Activated T-helper 2 cell treated with anti-CD3 and anti-CD28 coated beads, Interferon-gamma antibody, Interleukin-2, Interleukin-4, amounts not matched to agents 10 μg/mL and 5 μg/mL and 100 μg/mL, durations not matched to agents 14 hours and 24 hours and 36 hours (primary cell): ENCODE results near the gene IGSF11. TPM values are rescaled to one million over a fixed set of nuclear protein-coding genes. Genes with fewer than 3 reads are reported as not detected.

Experiments
- DNase-seq: peaks from one replicate; pipeline ENCODE4 v3.0.0; 2021; ENCODE audit warnings: low spot score
- H3K27ac Mint-ChIP-seq: one replicate; pipeline ENCODE4 v1.8.0; 2021; ENCODE audit warnings: mixed read lengths
- H3K27me3 Mint-ChIP-seq: one replicate; pipeline ENCODE4 v1.8.0; 2021; ENCODE audit warnings: low read depth, mixed read lengths
- H3K36me3 Mint-ChIP-seq: one replicate; pipeline ENCODE4 v1.8.0; 2021; ENCODE audit warnings: low read depth, mixed read lengths
- H3K4me1 Mint-ChIP-seq: one replicate; pipeline ENCODE4 v1.8.0; 2021; ENCODE audit warnings: low read depth, mixed read lengths
- H3K4me3 Mint-ChIP-seq: one replicate; pipeline ENCODE4 v1.8.0; 2021; ENCODE audit warnings: low read depth, mild to moderate bottlenecking, moderate library complexity, mixed read lengths
- H3K9me3 Mint-ChIP-seq: one replicate; pipeline ENCODE4 v1.8.0; 2021; ENCODE audit warnings: mixed read lengths
- intact Hi-C: fragments of 100-400 bp; cut with micrococcal nuclease; formaldehyde crosslinking; loops from one replicate; pipeline ENCODE4 v1.15.1; 2023
- total RNA-seq: library from RNA; stranded (reverse); gene quantifications from 2 replicates; pipeline ENCODE4 v1.2.3, GENCODE V29; 2022

Gene IGSF11
- total RNA-seq, 1 donor from 2014 or later: not detected

DNA sequence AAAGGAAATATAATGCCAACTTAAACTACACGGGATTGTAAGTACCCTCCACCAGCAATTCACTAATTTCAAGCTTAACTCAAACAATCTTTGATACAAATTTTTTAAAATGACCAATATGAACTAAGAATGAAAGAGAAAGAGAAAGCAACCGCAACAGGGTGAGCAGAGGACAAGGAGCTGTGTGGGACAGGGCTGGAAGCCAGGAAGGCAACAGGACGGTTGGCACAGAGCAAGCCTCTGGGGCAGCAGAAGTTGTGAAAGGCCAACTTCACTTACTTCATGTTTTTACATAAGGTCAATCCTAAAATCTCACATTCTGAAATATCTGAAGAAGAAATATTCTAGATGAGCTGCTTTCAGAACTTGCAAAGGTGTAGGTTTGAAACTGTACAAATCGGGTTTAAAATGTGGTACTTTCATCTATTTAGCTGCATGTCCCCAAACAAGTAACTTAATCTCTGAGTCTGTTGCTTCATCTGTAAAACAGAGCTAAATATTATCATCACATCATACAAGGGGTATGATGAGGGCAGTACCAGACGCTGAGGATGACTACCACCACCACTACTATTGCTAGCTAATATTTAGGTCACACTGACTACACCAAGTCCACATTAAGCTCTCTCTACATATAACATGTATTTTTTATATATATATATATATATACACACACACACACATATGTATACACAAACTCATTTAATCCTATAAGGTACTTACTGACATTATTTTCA, 101.7 kb downstream of the IGSF11 start:
- intact Hi-C loops: no loop called here

GRCh38 chr3:118931996-118932395, 102.7 kb downstream of the IGSF11 start:
- H3K4me3 Mint-ChIP-seq: no peak overlapping the region
- peaks cover 2% of the 10 kb centered on the region for H3K27me3 Mint-ChIP-seq
- intact Hi-C loops: no loop called here
- no peak for DNase-seq
- no peak overlapping the region for H3K27ac Mint-ChIP-seq
- no peaks in the 10 kb centered on the region for H3K9me3 Mint-ChIP-seq
- no peaks in the 10 kb centered on the region for H3K36me3 Mint-ChIP-seq
- H3K4me1 Mint-ChIP-seq: no peaks in the 10 kb centered on the region

More for the DNA sequence above, 101.7 kb downstream of the IGSF11 start:
- peaks cover 2% of the 10 kb centered on the region for H3K27me3 Mint-ChIP-seq
- H3K4me1 Mint-ChIP-seq: no peaks in the 10 kb centered on the region
- H3K4me3 Mint-ChIP-seq: no peak overlapping the region
- no peaks in the 10 kb centered on the region for H3K36me3 Mint-ChIP-seq
- no peak for DNase-seq
- H3K9me3 Mint-ChIP-seq: no peaks in the 10 kb centered on the region
- H3K27ac Mint-ChIP-seq: no peak overlapping the region

GRCh38 chr3:118927449-118927848, 107.2 kb downstream of the IGSF11 start:
- no peak for DNase-seq
- Mint-ChIP-seq H3K9me3 (no peaks in the 10 kb centered on the region), H3K27me3 (peaks cover 4% of the 10 kb centered on the region), H3K27ac (no peak overlapping the region), H3K36me3 (no peaks in the 10 kb centered on the region), H3K4me1 (no peaks in the 10 kb centered on the region), H3K4me3 (no peak overlapping the region)
- intact Hi-C loops: no loop called here

DNA sequence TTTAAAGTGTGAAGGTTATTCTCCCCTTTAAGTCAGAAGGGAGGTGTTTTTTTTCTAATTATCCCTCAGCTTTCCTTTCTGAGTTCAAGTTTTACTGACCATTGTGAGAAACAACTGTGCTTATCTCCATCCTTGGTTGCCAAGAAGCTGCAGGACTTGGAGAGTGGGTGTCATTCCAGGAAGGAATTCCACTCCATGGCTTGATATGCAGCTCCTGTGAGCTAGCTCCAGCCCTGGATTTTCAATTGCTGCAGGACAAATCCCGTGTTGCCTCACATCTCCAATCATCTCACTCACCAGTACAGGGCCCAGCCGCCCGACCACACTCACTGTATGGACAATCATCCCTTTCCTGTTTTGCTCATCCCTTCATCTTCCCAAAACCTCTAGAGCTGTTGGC, 122.5 kb downstream of the IGSF11 start:
- Mint-ChIP-seq H3K4me1 (peaks cover 2% of the 10 kb centered on the region), H3K9me3 (no peaks in the 10 kb centered on the region), H3K27me3 (peaks cover 13% of the 10 kb centered on the region), H3K27ac (no peak overlapping the region), H3K4me3 (no peak overlapping the region), H3K36me3 (no peaks in the 10 kb centered on the region)
- intact Hi-C loops: no loop called here
- no peak for DNase-seq

DNA sequence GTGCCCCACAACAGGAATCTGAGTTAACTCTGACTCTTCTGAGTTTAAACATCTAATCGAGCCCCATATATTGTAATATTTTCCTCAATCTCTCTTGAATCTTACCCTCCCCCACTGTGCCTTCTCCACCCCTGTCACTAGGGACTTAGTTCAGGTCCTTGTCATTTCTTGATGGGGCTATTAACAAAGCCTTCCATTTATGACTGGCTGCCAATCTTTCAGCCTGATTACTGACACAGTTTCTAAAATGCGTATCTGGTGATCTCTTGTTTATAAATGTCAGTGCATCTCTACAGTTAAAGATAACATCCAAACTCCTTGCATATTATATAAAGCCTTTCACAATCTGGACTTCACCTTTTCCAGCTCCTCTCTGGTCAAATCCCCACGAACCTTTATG, 124.3 kb downstream of the IGSF11 start:
- no peak overlapping the region for H3K4me3 Mint-ChIP-seq
- no peaks in the 10 kb centered on the region for H3K9me3 Mint-ChIP-seq
- H3K27me3 Mint-ChIP-seq: peaks cover 18% of the 10 kb centered on the region
- H3K36me3 Mint-ChIP-seq: no peaks in the 10 kb centered on the region
- no peak overlapping the region for H3K27ac Mint-ChIP-seq
- peaks cover 2% of the 10 kb centered on the region for H3K4me1 Mint-ChIP-seq
- no peak for DNase-seq
- intact Hi-C loops: no loop called here

GRCh38 chr3:118909763-118910162, 124.9 kb downstream of the IGSF11 start:
- H3K4me3 Mint-ChIP-seq: no peak overlapping the region
- no peak for DNase-seq
- H3K36me3 Mint-ChIP-seq: no peaks in the 10 kb centered on the region
- H3K27ac Mint-ChIP-seq: no peak overlapping the region
- peaks cover 18% of the 10 kb centered on the region for H3K27me3 Mint-ChIP-seq
- intact Hi-C loops: no loop called here
- H3K9me3 Mint-ChIP-seq: no peaks in the 10 kb centered on the region
- peaks cover 2% of the 10 kb centered on the region for H3K4me1 Mint-ChIP-seq

GRCh38 chr3:118907909-118908308, 126.7 kb downstream of the IGSF11 start:
- intact Hi-C loops: no loop called here
- no peak for DNase-seq
- Mint-ChIP-seq H3K4me1 (peaks cover 2% of the 10 kb centered on the region), H3K9me3 (no peaks in the 10 kb centered on the region), H3K27ac (no peak overlapping the region), H3K27me3 (peaks cover 21% of the 10 kb centered on the region), H3K4me3 (no peak overlapping the region), H3K36me3 (no peaks in the 10 kb centered on the region)

DNA sequence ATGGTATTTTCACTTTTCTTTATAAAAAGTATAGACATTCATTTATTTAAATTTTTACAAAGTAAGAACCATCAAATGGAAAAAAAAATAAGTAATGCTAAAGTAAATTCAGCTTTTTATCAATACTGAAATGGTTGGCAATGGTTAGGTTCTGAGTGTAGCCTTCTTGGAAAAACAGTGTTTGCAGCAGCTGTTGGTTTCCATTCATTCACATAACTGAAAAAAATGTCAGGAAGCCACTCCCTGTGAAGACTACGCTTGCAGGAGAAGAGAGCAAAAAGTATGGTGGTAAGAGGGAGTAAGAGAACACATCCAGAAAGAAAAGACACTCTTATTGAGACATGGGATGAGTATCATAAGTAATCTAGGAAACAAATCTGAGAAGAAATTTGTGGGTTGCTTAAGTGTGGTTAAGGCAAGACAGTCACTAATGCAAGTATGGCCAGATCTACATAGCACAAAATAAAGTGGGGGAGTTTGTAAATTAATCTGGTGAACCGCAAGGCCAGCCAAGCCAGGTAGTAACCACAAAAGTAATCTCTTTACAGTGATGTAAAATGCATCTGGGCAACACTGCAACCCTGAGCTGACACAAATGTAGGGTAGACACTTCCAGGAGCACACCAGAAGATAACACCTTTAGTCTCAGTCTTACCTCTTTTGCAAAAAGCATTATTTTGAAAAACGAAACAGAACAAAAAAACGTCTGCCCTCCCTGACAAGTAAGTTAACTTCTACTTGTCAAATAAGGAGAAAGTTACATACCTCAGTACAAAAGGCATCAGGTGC, 133.7 kb downstream of the IGSF11 start:
- H3K27me3 Mint-ChIP-seq: peaks cover 20% of the 10 kb centered on the region
- intact Hi-C loops: no loop called here
- no peaks in the 10 kb centered on the region for H3K36me3 Mint-ChIP-seq
- H3K9me3 Mint-ChIP-seq: no peaks in the 10 kb centered on the region
- H3K4me1 Mint-ChIP-seq: no peaks in the 10 kb centered on the region
- no peak for DNase-seq
- no peak overlapping the region for H3K27ac Mint-ChIP-seq
- no peak overlapping the region for H3K4me3 Mint-ChIP-seq

- peaks cover 7% of the 10 kb centered on the region for H3K27me3 Mint-ChIP-seq
- no peaks in the 10 kb centered on the region for H3K36me3 Mint-ChIP-seq
- H3K27ac Mint-ChIP-seq: no peak overlapping the region
- DNase-seq: no peak
- no peaks in the 10 kb centered on the region for H3K4me1 Mint-ChIP-seq
- H3K9me3 Mint-ChIP-seq: no peaks in the 10 kb centered on the region
- H3K4me3 Mint-ChIP-seq: no peak overlapping the region
- intact Hi-C loops: no loop called here
These were observed 144.4 kb downstream of the IGSF11 start for GRCh38 chr3:118890206-118890605.

DNA sequence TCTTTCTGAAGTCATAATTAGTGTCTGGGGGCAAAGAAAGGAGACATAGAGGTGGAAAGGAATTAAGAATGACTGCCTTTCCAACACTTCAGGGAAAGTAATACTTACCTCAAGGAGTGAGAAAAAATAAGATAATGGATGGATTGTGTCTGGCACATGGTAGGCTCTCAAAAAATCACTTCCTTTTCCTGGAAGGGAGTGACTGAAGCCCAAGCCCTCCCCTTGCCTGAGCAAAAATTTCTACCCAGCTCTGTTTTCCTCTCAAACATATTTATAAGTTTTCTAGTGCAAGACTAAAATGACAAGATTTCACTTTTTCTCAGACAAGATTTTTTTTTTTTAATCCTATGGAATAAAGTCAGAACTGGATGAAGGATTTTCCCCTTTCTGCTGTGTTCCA, 145.0 kb downstream of the IGSF11 start:
- Mint-ChIP-seq H3K4me1 (no peaks in the 10 kb centered on the region), H3K27me3 (peaks cover 12% of the 10 kb centered on the region), H3K4me3 (no peak overlapping the region), H3K36me3 (no peaks in the 10 kb centered on the region), H3K27ac (no peak overlapping the region), H3K9me3 (no peaks in the 10 kb centered on the region)
- no peak for DNase-seq
- intact Hi-C loops: no loop called here

GRCh38 chr3:118886708-118887107, 147.9 kb downstream of the IGSF11 start:
- Mint-ChIP-seq H3K36me3 (no peaks in the 10 kb centered on the region), H3K27me3 (peaks cover 16% of the 10 kb centered on the region), H3K4me3 (no peak overlapping the region), H3K4me1 (no peaks in the 10 kb centered on the region), H3K27ac (no peak overlapping the region), H3K9me3 (no peaks in the 10 kb centered on the region)
- no peak for DNase-seq
- intact Hi-C loops: no loop called here

DNA sequence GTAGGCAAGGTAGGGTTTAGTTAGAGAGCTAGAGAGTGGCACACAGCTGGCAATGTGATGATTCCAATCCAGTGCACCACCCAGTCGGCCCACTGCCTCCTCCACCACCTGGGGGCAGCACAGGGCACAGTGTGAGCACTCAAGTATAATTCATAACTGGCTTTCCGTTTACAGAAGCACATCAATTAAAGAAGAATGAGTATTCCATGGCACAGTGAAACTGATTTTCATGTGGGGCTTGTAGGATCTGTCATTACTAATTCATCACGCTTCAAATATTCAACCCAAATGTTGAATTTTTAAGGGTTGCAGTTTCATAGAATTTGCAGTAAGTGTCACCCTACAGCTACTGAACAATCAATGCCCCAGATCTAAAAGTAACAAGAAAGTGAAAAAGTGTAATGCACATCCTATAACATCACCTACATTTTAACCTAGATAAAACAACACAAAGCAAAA, 149.9 kb downstream of the IGSF11 start:
- Mint-ChIP-seq H3K27ac (no peak overlapping the region), H3K4me3 (no peak overlapping the region), H3K36me3 (no peaks in the 10 kb centered on the region), H3K4me1 (no peaks in the 10 kb centered on the region), H3K27me3 (peaks cover 16% of the 10 kb centered on the region), H3K9me3 (no peaks in the 10 kb centered on the region)
- intact Hi-C loops: loop anchor here (1.0 kb wide), 2 partner anchors 150 to 357 kb away; partner anchors contain the start of gene IGSF11
- DNase-seq: peak; percentile 52

DNA sequence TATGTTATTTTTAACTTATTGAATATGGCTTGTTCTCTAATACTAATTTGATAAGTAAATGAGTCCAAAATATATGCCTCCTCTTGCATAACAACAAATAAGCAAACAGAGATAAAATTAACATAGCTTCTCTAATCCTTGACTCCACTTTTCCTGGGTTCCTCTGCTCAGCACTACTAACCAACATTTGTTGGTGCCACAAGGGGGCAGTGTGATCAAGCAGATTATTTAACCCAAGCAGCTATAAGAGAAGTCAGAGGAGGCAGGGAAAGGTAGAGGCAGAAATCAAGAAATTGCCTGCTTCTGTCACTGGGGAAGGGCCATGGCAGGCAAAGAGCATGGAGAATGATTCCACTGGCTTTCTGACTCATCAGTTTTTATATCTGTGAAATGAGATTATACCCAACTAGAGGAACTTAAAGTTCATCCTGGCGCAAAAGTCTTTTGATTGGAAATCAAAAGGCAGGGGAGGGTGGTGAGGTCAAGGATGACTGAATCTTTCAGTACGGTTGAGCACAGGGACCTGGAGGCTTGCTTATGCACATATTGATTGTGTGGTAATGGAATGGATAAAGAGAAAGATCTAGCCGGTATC, 152.2 kb downstream of the IGSF11 start:
- H3K4me1 Mint-ChIP-seq: no peaks in the 10 kb centered on the region

More for the DNA sequence above, 152.2 kb downstream of the IGSF11 start:
- peak; percentile 39 for DNase-seq
- H3K4me3 Mint-ChIP-seq: no peak overlapping the region
- no peaks in the 10 kb centered on the region for H3K9me3 Mint-ChIP-seq
- H3K36me3 Mint-ChIP-seq: no peaks in the 10 kb centered on the region
- intact Hi-C loops: loop anchor here (1.0 kb wide), 2 partner anchors 216 to 799 kb away; no protein-coding TSS in a partner anchor
- H3K27ac Mint-ChIP-seq: no peak overlapping the region
- H3K27me3 Mint-ChIP-seq: peaks cover 18% of the 10 kb centered on the region
